Epithelial cell of proximal tubule (primary cell): Measurements from ENCODE around the gene CYP2A13. TPM values are rescaled to one million over a fixed set of nuclear protein-coding genes. Genes with fewer than 3 reads are reported as not detected.
"Not testable (repeated sequence)": the region's sequence is repeated elsewhere in the genome, so short reads cannot be mapped to it uniquely, and the experiment has no call there.

Source experiments
- DNase-seq: peaks from one replicate; pipeline ENCODE4 v3.0.0-alpha.2; 2011; ENCODE audit warnings: low read depth
- H3K4me3 ChIP-seq: 2 replicates; pipeline ENCODE4 v1.5.1; 2011; ENCODE audit warnings: low read depth, mild to moderate bottlenecking, low read length
- CTCF ChIP-seq: conservative IDR thresholded peaks from 2 replicates; pipeline ENCODE4 v1.5.1; 2012; ENCODE audit warnings: low read depth, mild to moderate bottlenecking, low read length
- total RNA-seq: library from RNA; depleted of rRNA; stranded (reverse); fragments of >200 nt; gene quantifications from 2 replicates; pipeline ENCODE4 v1.2.3, GENCODE V29; 2015

CYP2A13 gene
- not detected in 2 replicates for total RNA-seq

GRCh38 chr19:41088151-41088550, at the start of gene CYP2A13:
Gene CYP2A13 (plus strand): TSS chr19:41088451. CDS start chr19:41088472, 21 bp downstream.
- no peak for TF ChIP-seq CTCF
- no peak within 1 kb of the TSS for H3K4me3 ChIP-seq
- no peak for DNase-seq

GRCh38 chr19:41039806-41040205, 48.4 kb upstream of the CYP2A13 start:
- DNase-seq, result no peak
- no peak for TF ChIP-seq CTCF

GRCh38 chr19:41045095-41045494, 43.2 kb upstream of the CYP2A13 start:
- H3K4me3 ChIP-seq, DNase-seq: not testable (repeated sequence)

More at GRCh38 chr19:41039806-41040205, 48.4 kb upstream of the CYP2A13 start:
- H3K4me3 ChIP-seq, result no peak overlapping the region

- no peak overlapping the region for H3K4me3 ChIP-seq
- no peak for DNase-seq
- no peak for TF ChIP-seq CTCF
These were observed 37.8 kb upstream of the CYP2A13 start for GRCh38 chr19:41050426-41050825.

GRCh38 chr19:41052162-41052561, 36.1 kb upstream of the CYP2A13 start:
- DNase-seq, H3K4me3 ChIP-seq: not testable (repeated sequence)

- DNase-seq, result not testable (repeated sequence)
These were observed 34.9 kb upstream of the CYP2A13 start for GRCh38 chr19:41053331-41053730.

GRCh38 chr19:41064974-41065569, 23.2 kb upstream of the CYP2A13 start:
- DNase-seq, result no peak
- no peak for TF ChIP-seq CTCF
- H3K4me3 ChIP-seq, result no peak overlapping the region

More at GRCh38 chr19:41053331-41053730, 34.9 kb upstream of the CYP2A13 start:
- H3K4me3 ChIP-seq, result not testable (repeated sequence)

GRCh38 chr19:41076286-41076685, 12.0 kb upstream of the CYP2A13 start:
- H3K4me3 ChIP-seq, result no peak overlapping the region
- TF ChIP-seq CTCF, result no peak
- no peak for DNase-seq
